Measurements from ENCODE around the gene COMMD6. TPM values are rescaled to one million over a fixed set of nuclear protein-coding genes. Genes with fewer than 3 reads are reported as not detected.

COMMD6 gene
- total and polyA plus RNA-seq, 2 of the 13 experiments (the other 11 are each of a cell fraction or from before 2014, with no cell fraction given) = 97.0 to 164 TPM

DNA sequence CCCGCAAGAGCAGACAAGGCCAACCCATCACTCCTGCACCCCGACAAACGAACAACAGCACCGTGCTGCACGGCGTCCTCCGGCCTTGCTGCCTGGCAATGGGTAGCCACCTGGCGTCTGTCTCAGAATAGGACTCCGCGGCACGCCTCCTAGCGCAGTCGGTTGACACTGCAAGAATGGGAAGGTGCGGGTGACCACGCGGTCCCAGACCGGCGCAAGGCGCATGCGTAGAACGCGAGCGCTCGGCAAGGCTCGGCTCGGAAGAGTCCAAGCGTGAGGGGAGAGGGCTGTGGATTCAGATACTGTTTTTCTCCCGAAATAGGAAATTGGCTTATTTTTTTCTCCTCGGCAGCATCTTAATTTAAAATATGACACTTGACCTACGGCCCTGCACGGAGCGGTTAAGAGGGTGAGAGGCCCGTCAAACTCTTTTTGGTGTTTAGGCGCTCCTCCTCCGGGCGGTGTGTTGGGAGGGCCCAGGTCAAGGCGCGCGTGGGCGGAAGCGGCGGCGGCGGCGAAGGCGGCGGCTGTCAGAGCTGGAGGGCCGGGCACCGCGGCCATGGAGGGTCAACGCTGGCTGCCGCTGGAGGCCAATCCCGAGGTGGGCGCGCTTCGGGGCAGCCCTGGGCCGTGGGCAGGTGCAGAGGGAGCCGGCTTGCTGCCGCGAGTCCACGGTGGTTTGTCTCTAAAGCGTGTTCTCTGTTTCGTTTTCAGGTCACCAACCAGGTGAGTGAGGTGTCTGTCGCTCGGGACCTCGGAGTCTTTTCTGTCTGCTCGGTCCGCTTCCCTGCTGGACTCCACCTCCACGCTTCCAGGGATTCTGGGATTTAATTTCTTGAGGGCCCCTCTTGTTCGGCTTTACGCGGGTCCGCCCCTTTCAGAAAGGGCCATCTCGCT lies 11.9 kb upstream of the COMMD6 start, which contains the start of gene UCHL3 (continued):
- TF ChIP-seq, protein P1, sequence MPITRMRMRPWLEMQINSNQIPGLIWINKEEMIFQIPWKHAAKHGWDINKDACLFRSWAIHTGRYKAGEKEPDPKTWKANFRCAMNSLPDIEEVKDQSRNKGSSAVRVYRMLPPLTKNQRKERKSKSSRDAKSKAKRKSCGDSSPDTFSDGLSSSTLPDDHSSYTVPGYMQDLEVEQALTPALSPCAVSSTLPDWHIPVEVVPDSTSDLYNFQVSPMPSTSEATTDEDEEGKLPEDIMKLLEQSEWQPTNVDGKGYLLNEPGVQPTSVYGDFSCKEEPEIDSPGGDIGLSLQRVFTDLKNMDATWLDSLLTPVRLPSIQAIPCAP (CRISPR knock-in tag; IDR thresholded peaks at IDR 0.05; ENCODE audit: low read depth) = no peak
- TF ChIP-seq MATR3 (CRISPR knock-in tag; IDR thresholded peaks at IDR 0.05) = no peak
- TF ChIP-seq, protein P2, sequence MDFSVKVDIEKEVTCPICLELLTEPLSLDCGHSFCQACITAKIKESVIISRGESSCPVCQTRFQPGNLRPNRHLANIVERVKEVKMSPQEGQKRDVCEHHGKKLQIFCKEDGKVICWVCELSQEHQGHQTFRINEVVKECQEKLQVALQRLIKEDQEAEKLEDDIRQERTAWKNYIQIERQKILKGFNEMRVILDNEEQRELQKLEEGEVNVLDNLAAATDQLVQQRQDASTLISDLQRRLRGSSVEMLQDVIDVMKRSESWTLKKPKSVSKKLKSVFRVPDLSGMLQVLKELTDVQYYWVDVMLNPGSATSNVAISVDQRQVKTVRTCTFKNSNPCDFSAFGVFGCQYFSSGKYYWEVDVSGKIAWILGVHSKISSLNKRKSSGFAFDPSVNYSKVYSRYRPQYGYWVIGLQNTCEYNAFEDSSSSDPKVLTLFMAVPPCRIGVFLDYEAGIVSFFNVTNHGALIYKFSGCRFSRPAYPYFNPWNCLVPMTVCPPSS (IDR thresholded peaks at IDR 0.05) = no peak
- TF ChIP-seq ZNF614 (CRISPR knock-in tag; IDR thresholded peaks at IDR 0.05; ENCODE audit: borderline replicate concordance) = peak; percentile 60; the same call in 1 of the 2 replicates
- no peak for TF ChIP-seq PRPF4 (IDR thresholded peaks at IDR 0.05; ENCODE audit: low read depth, low read length, poor library complexity, severe bottlenecking)
- peak; percentile 63; the same call in 1 of the 2 replicates for TF ChIP-seq ZNF709 (CRISPR knock-in tag; IDR thresholded peaks at IDR 0.05)
- peak; percentile 90 for TF ChIP-seq ZNF891 (CRISPR knock-in tag; IDR thresholded peaks at IDR 0.05)
- peak; percentile 48; the same call in 1 of the 2 replicates for TF ChIP-seq NR2F2 (IDR thresholded peaks at IDR 0.05; ENCODE audit: borderline replicate concordance, low read depth)
- TF ChIP-seq ZNF816 (CRISPR knock-in tag; IDR thresholded peaks at IDR 0.05; ENCODE audit: borderline replicate concordance) = no peak
- TF ChIP-seq ZNF7 (CRISPR knock-in tag; IDR thresholded peaks at IDR 0.05) = no peak
- TF ChIP-seq JARID2 (CRISPR knock-in tag; IDR thresholded peaks at IDR 0.05; ENCODE audit: insufficient replicate concordance) = peak; percentile 39
- TF ChIP-seq RCOR2 (CRISPR knock-in tag; IDR thresholded peaks at IDR 0.05) = no peak
- no peak for TF ChIP-seq THYN1 (CRISPR knock-in tag; IDR thresholded peaks at IDR 0.05; ENCODE audit: borderline replicate concordance, low read depth)
- peak; percentile 47 for TF ChIP-seq AGO2 (optimal IDR thresholded peaks at IDR 0.05; ENCODE audit: low read depth, low read length)
- TF ChIP-seq ZFP36L1 (CRISPR knock-in tag; IDR thresholded peaks at IDR 0.05) = peak; percentile 68; the same call in 1 of the 2 replicates
- no peak for TF ChIP-seq ARID2 (CRISPR knock-in tag; IDR thresholded peaks at IDR 0.05; ENCODE audit: borderline replicate concordance)
- no peak for TF ChIP-seq ZNF34 (CRISPR knock-in tag; IDR thresholded peaks at IDR 0.05; ENCODE audit: borderline replicate concordance)
- TF ChIP-seq MIER3 (CRISPR knock-in tag; IDR thresholded peaks at IDR 0.05; ENCODE audit: borderline replicate concordance) = peak; percentile 92; the same call in 1 of the 2 replicates
- TF ChIP-seq, protein P3, sequence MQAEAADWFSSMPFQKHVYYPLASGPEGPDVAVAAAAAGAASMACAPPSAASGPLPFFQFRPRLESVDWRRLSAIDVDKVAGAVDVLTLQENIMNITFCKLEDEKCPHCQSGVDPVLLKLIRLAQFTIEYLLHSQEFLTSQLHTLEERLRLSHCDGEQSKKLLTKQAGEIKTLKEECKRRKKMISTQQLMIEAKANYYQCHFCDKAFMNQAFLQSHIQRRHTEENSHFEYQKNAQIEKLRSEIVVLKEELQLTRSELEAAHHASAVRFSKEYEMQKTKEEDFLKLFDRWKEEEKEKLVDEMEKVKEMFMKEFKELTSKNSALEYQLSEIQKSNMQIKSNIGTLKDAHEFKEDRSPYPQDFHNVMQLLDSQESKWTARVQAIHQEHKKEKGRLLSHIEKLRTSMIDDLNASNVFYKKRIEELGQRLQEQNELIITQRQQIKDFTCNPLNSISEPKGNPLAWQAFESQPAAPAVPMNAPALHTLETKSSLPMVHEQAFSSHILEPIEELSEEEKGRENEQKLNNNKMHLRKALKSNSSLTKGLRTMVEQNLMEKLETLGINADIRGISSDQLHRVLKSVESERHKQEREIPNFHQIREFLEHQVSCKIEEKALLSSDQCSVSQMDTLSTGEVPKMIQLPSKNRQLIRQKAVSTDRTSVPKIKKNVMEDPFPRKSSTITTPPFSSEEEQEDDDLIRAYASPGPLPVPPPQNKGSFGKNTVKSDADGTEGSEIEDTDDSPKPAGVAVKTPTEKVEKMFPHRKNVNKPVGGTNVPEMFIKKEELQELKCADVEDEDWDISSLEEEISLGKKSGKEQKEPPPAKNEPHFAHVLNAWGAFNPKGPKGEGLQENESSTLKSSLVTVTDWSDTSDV (CRISPR knock-in tag; IDR thresholded peaks at IDR 0.05) = peak; percentile 86; the same call in 1 of the 2 replicates
- no peak for TF ChIP-seq NFYC (CRISPR knock-in tag; IDR thresholded peaks at IDR 0.05)
- no peak for TF ChIP-seq HDAC6 (IDR thresholded peaks at IDR 0.05; ENCODE audit: low read depth, low read length)

Data from HepG2 (cell line).